NOMO-1 treated with dmso at 0.1 percent for 144 hours (cell line): Measurements from ENCODE around the gene POR.
A peak's percentile ranks its signal among the peaks of the same experiment; 100 is the strongest.

Experiments used
- DNase-seq: peaks from one replicate; lab custom pipeline; 2025; ENCODE audit not compliant: unreplicated experiment; lab: John Stamatoyannopoulos, UW

The POR gene

GRCh38 chr7:75950111-75950681 lies 35.2 kb downstream of the POR start:
- no peak for DNase-seq

- peak; percentile 93 for DNase-seq
Measured at GRCh38 chr7:75951506-75951905, 36.6 kb downstream of the POR start.

- no peak for DNase-seq
Measured at GRCh38 chr7:75953431-75953830, 38.5 kb downstream of the POR start.

- peak; percentile 75 for DNase-seq
Measured at GRCh38 chr7:75953931-75954330, 39.0 kb downstream of the POR start.

GRCh38 chr7:75955331-75955955 lies 40.5 kb downstream of the POR start:
- DNase-seq = no peak

GRCh38 chr7:75957021-75957736 lies 42.2 kb downstream of the POR start:
- DNase-seq = no peak

- no peak for DNase-seq
Measured at GRCh38 chr7:75958802-75959543, 44.0 kb downstream of the POR start.

GRCh38 chr7:75960372-75960771 lies 45.4 kb downstream of the POR start:
- DNase-seq = no peak

- no peak for DNase-seq
Measured at GRCh38 chr7:75961218-75961617, 46.3 kb downstream of the POR start.

GRCh38 chr7:75962607-75963380 lies 47.8 kb downstream of the POR start:
- no peak for DNase-seq

GRCh38 chr7:75963381-75963995 lies 48.5 kb downstream of the POR start:
- DNase-seq = no peak

- DNase-seq = no peak
Measured at GRCh38 chr7:75965617-75966016, 50.7 kb downstream of the POR start.

GRCh38 chr7:75966190-75966961 lies 51.4 kb downstream of the POR start:
- no peak for DNase-seq

GRCh38 chr7:75967055-75967454 lies 52.1 kb downstream of the POR start:
- DNase-seq = no peak

GRCh38 chr7:75967487-75967997 lies 52.6 kb downstream of the POR start:
- peak; percentile 58 for DNase-seq

- DNase-seq = no peak
Measured at GRCh38 chr7:75968012-75968411, 53.1 kb downstream of the POR start.

- no peak for DNase-seq
Measured at GRCh38 chr7:75968561-75969001, 53.6 kb downstream of the POR start.

- no peak for DNase-seq
Measured at GRCh38 chr7:75969182-75969581, 54.2 kb downstream of the POR start.

- DNase-seq = no peak
Measured at GRCh38 chr7:75969704-75970498, 54.9 kb downstream of the POR start.
